GM19468 (cell line): Measurements from ENCODE around the gene THBS1.

Experiments used
- ATAC-seq: cut with Tn5 transposase; IDR thresholded peaks from one replicate; pipeline ENCODE4 v1.9.1; 2021; ENCODE audit warnings: mild to moderate bottlenecking, moderate library complexity, moderate number of reproducible peaks; ENCODE audit not compliant: unreplicated experiment; ENCODE audit errors: extremely low read depth

Gene THBS1

GRCh38 chr15:39580485-39581241, at the start of gene THBS1:
Gene THBS1, plus strand, starts transcription at chr15:39581079. Its CDS starts 779 bp downstream, at chr15:39581858.
- no peak for ATAC-seq

- no peak for ATAC-seq
Observed at GRCh38 chr15:39534996-39535395, 45.9 kb upstream of the THBS1 start.

- ATAC-seq, result no peak
Observed at GRCh38 chr15:39535466-39535865, 45.4 kb upstream of the THBS1 start.

GRCh38 chr15:39538936-39539335, 41.9 kb upstream of the THBS1 start:
- no peak for ATAC-seq

GRCh38 chr15:39539466-39539865, 41.4 kb upstream of the THBS1 start:
- ATAC-seq, result no peak

GRCh38 chr15:39539973-39540558, 40.8 kb upstream of the THBS1 start:
- no peak for ATAC-seq

- no peak for ATAC-seq
Observed at GRCh38 chr15:39542385-39543065, 38.4 kb upstream of the THBS1 start.

- no peak for ATAC-seq
Observed at GRCh38 chr15:39543651-39544050, 37.2 kb upstream of the THBS1 start.

GRCh38 chr15:39546842-39547241, 34.0 kb upstream of the THBS1 start:
- ATAC-seq, result no peak

GRCh38 chr15:39548561-39548960, 32.3 kb upstream of the THBS1 start:
- ATAC-seq, result no peak

- no peak for ATAC-seq
Observed at GRCh38 chr15:39549912-39550311, 31.0 kb upstream of the THBS1 start.

GRCh38 chr15:39551476-39551875, 29.4 kb upstream of the THBS1 start:
- no peak for ATAC-seq

GRCh38 chr15:39552556-39552955, 28.3 kb upstream of the THBS1 start:
- no peak for ATAC-seq

- no peak for ATAC-seq
Observed at GRCh38 chr15:39553947-39554693, 26.8 kb upstream of the THBS1 start.

- no peak for ATAC-seq
Observed at GRCh38 chr15:39554746-39555387, 26.0 kb upstream of the THBS1 start.

GRCh38 chr15:39555885-39556284, 25.0 kb upstream of the THBS1 start:
- ATAC-seq, result no peak

- no peak for ATAC-seq
Observed at GRCh38 chr15:39556461-39556860, 24.4 kb upstream of the THBS1 start.

- no peak for ATAC-seq
Observed at GRCh38 chr15:39558421-39558820, 22.5 kb upstream of the THBS1 start.

GRCh38 chr15:39564972-39565665, 15.8 kb upstream of the THBS1 start:
- ATAC-seq, result no peak

GRCh38 chr15:39565851-39566250, 15.0 kb upstream of the THBS1 start:
- no peak for ATAC-seq
